NCI-H1092 (cell line): ENCODE results near the gene ST3GAL4.

Experiments
- DNase-seq: peaks from one replicate; lab custom pipeline; 2025; lab: John Stamatoyannopoulos, UW

The ST3GAL4 gene

DNA sequence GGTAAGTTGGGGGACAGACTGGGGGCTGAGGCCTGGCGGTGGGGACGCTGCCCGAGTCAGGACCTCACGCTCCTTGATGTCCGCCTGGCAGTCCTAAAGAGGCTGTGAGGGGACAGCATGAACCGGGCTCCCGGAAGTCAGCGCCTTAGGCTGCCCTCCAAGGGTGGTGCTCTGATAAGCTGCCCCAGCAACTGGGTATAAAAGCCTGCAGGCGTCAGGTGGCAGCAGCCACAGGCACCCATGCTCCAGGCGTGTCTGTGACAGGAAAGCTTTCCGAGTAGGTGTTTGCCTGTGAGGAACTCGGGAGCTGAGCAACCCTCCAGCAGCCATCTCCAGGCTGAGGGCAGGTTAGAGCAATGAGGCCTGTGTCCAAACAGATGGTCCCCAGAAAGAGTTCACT, 53.0 kb downstream of the ST3GAL4 start:
- DNase-seq = no peak

DNA sequence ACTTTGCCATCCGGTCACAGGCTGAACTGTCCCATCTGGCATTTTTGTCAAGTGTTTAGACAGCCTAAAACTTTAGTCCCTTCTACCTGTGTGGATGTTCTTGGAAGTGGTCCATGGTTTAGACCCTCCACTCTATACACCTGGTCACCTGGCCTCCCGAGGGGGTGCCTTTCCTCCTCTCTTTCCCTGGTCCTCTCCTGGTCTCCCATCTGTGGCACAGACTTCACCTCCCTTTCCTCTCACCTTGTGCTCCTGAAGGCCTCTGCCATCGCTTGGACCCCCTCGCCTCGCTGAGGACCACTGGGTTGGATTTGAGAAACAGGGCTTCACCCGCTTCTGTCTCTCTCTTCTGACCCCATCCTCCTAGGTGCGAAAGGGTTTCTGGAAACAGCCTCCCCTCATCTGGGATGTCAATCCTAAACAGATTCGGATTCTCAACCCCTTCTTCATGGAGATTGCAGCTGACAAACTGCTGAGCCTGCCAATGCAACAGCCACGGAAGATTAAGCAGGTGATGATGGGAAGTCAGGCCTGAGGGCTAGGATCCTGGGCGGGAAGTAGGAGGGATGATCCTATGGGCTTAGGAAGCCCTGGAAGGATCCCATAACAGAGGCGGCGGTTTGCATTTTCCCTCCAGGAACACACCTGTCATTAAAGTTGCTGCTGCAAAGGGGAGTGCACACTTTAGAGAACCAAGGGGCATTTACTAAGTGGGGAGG, 53.6 kb downstream of the ST3GAL4 start:
- no peak for DNase-seq

DNA sequence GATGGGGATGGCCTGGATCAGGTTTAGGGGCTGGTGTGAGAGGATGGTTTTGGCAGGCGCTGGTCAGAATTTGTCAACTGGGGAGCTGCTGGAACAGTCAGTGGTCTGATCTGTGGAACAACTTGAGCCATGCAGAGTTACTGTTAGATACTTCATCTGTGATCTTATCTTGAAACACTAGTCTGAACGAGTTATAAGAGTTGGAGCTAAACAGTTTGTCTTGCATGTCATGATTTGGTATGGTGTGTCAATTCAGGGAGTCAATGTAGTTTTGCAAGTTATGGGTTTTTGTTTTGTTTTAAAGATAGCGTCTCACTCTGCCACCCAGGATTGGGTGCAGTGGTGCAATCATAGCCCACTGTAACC, 54.1 kb downstream of the ST3GAL4 start:
- no peak for DNase-seq

DNA sequence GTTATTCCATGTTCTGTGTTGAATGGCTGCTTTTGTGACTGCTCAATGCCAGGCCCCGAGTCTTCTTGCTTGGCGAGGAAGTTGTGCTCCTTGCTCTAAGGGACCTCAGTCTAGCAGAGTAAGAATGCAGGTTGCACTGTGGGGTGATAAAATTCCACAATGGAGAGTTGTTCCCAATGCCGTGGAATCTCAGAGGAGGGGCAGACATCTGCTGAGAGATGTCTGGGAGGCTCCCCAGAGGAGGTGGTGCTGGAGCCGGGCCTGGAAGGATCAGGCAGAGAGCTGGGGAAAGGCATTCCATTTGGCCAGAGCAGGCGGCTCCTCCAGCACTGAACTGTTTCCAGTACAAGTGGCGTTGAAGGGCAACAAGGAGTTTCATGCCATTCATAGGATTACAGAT, 55.2 kb downstream of the ST3GAL4 start:
- no peak for DNase-seq

DNA sequence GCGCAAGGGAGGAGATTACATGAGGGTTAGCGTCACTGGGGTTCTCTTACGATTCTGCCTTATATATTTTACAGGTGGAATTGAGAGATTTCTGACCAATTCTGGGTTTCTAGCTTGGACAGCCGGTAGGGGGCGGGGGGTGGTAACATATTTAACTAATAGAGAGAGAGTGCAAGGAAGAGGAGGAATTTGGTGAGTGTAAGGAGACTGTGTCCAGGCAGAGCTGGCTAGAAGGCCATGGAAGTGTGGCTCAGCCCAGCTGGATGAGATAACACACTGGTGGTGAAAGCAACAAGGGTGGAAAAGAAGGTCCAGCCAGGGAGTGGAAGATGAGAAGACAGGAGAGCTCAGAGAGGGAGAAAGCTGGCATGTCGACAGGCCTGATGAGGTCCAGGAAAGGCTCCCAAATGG, 56.5 kb downstream of the ST3GAL4 start:
- no peak for DNase-seq

DNA sequence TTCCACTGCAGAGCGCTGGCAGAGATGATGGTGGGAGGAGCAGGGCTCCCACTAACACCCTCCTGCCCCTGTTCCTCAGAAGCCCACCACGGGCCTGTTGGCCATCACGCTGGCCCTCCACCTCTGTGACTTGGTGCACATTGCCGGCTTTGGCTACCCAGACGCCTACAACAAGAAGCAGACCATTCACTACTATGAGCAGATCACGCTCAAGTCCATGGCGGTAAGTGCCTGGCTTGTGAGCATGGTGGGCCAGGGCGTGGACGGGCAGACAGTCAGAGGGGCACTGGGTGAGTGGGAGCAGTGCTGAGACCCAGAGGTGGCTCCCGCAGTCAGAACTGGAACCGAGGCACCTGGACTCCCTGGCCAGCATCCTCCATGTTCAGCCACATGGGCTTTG, 57.9 kb downstream of the ST3GAL4 start:
- DNase-seq = no peak

DNA sequence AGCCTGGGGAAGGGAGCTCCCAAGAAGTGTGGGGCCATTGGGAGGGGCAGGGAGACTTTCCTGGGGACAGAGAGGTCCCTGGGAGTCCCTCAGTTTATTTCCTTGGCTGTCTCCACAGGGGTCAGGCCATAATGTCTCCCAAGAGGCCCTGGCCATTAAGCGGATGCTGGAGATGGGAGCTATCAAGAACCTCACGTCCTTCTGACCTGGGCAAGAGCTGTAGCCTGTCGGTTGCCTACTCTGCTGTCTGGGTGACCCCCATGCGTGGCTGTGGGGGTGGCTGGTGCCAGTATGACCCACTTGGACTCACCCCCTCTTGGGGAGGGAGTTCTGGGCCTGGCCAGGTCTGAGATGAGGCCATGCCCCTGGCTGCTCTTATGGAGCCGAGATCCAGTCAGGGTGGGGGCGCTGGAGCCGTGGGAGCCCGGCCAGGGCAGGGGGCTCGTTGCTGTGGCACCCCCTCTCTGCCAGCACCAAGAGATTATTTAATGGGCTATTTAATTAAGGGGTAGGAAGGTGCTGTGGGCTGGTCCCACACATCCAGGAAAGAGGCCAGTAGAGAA, 58.4 kb downstream of the ST3GAL4 start:
- DNase-seq = no peak

DNA sequence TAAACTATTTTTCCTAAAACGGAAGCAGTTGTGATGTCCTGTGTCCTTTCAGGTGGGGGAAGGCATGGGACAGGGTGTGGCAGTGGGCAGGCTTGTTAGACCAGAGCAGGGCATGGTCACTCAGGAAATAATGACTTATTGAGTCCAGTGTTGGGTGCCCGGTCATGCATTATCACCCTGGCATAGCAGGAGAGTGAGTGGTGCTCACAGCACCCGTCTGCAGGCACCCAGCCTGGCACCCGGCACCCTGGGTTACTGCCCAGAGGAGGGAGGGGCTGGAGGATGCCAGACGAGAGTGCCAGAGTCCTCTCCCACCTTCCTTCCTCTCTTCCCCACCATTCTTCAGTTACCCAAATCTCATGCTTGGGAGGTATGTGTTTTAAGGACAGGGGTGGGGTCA, 59.1 kb downstream of the ST3GAL4 start:
- no peak for DNase-seq

DNA sequence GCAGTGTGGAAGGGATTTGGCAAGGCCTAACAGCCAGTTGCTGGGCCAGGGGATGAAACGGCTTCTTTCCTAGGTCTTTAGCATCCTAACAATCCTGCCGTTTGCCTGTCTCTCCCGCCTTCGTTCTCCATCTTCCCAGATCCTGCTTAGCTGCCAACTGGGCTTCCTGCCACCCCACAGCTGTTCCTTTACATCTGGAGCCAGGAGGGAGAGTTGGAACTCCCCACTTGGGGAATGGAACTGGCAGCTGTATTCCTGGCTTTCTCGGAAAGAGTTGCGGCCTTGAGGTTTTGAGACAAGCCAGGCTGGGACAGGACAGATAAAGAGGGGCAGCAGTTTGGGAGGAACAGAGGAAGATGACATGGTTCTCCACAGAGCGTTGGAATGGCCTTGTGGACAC, 59.6 kb downstream of the ST3GAL4 start:
- no peak for DNase-seq

DNA sequence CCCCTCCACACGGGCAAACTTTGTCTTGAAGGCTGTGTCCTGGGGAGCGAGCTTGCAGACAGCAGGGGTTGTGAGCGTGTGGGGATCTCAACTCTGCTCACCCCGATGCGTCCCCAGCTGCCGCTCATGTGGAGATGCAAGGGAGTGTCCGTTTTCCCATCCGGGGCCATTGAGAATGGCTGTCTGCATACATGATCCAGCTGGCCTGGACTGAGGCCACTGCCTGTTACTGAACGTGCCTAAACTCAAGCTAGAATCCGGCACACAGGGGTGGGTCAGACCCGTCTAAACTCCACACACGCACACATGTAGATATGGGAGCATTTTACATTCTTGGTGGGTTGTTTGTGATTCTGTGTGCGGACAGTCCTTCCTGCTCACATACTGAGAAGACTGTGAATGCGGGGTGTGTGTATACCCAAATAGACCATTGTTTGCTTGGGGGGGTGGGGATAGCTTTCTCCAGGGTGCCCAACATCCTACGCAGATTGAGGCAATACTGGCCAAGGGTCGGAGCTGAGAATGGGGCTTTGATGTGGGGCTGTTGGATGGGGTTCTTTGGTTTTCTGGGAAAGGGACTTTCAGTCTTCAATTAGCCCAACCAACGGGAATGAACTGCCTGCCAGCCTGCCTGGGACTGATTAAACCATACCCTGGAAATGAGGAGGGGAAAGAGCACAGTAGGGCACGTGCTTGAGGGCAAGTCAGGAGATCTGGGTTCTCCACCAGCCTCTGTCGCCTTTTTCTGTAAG, 60.4 kb downstream of the ST3GAL4 start:
- DNase-seq = no peak

DNA sequence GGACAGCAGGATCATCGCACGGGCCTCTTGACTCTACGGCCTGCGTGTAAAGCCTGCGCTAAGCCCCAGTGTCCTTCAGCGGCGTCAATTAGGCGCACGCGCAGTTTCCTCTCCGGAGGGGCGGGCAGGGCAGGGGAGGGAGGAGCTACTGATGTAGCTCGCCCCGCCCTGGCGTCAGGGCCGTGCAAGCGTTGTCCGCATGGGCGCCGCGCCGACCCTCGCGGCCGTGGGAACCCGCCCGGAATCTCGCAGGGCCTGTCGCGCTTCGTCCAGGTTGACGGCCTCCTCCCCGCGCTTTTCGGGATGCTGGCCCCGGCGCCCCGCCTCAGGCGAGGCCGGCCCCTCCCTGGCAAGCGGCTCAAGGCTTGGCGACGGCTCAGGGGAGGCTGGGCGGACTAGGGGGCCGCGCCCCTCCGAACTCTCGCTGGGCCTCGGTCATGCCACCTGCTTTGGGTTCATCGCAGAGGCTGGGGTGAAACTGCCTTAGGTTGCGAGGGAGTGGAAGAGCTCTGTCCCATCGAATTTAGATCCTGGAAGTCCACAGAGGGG, 61.1 kb downstream of the ST3GAL4 start:
- DNase-seq = peak; percentile 24

DNA sequence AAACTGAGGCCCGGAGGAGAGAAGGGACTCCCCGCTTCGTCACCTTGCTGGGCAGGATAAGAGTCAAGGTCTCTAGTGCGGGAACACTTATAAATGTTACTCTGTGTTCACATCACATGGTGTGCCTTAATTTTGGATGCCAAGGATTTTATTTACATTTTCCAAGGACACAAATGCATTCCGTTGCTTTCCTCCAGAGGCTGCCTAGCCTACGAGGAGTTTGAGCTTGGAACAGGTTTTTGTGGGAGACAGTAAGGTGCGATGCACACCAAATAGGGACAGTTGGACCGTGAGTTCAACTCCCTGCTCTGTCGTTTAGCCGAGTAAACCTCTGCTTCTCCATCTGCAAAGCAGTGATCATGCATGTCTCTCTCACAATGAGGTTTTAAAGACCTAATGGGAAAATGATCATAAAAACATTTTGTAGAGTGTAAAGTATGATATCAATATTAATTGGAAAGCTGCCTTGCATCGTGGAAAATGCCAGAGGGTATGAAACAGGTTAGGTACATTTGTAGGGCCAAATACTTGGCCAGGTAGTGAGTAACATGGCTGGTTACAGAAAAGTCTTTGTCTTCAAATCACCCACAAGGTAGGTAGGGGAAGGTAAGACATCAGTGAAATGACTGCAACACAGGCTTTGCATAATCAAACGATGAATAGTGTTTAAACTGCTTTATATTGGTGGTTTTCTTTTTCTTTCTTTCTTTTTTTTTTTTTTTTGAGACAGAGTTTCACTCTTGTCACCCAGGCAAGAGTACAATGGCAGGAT, 61.8 kb downstream of the ST3GAL4 start:
- DNase-seq = no peak

DNA sequence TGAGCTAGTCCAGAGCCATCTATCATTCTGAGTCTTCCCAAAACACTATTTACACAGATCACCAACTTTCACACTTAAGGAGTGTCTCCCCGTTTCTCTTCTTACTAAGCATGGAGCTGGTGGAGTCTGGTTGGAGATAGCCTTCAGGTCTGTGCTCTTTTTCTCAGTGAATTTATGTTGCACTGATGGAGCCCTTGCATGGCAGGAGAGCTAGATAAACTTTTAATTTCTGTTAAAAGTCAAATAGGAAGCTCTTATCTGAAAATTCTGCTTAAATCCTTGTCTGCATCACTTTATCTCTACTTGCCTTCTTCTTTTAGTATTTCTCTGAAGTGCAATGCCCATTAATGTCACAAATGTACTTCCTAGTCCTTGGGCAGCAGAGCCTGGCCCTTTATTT, 63.4 kb downstream of the ST3GAL4 start:
- DNase-seq = no peak

DNA sequence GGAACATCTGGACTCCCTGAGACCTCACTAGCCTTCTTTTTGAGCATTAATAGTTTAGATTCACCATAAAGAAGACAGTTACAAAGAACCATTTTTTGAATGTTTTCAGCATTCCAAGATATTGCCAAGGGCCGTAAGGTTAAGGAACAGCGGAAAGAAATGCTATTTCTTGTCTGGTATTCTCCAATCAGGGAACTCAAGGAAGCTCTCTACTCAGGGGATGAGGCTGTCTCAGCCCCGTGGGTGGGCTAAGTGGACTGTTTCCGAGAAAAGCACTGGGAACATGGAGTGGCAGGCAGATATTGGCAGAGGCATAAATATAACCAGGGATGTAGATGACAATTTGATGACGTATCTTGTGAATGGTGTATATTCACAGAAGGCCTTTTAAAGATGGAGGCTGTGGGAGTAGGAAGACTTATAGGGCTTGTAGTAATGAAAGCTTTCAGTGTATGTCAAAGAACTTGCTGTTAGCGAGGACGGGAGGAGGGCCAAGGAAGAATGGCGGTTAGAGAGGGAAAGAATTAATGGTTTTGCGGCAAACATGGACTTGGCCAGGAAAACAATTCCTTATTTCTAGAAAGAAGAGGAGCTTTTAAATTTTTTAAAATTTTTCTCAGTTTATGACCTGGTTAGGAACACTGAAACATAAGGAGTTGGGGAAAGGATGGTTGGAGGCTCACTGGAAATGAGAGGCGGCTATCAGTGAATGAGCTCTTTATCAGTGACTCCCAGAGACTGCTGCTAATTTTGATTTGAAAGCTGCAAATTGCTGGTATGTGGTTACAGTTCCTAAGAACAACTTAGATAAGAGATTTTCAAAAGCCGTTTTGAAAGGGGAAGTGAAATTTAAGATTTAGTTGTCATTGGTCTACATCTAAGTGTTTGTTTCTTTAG, 64.6 kb downstream of the ST3GAL4 start:
- DNase-seq = no peak

DNA sequence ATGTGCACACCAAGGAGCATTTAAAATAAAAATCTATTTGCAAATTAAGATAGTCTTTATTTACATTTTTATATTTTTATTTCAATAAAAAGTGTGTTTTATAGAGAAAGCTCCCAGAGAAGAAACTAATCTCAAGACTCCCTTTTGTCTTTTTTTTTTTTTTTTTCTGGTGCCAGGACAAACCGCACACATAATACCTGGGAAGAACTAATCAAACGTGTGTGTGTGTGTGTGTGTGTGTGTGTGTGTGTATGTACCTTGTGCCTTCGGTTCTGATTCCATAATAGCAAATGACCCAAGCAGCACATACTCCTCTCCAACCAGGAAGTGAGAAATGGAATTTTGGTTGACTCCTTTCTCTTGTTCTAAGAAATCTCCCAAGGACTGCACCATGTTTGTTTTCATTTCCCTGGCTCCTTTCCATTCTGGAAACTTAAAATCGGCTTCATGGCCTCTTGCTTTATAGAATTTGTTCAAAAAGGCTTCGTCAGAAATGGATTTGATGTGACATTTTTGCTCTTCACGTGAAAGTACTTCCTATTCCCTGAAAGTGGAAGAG, 65.3 kb downstream of the ST3GAL4 start:
- no peak for DNase-seq

DNA sequence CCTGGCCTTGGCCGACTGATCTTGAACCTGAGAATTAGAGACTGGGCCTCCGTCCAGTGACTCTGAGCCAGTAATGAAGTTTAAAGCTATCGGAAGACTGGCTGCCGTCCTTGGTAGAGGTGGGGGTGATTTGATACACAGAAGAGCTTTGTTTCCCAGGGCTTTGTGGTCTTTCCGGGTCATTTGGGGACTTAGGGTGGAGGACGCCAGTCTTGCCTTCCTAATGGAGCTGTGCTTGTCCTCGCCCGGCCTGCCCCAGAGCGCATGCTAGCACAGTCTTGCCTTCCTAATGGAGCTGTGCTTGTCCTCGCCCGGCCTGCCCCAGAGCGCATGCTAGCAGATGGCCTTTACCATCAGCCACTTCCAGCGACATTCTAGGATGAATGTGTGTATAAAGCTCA, 65.8 kb downstream of the ST3GAL4 start:
- no peak for DNase-seq

DNA sequence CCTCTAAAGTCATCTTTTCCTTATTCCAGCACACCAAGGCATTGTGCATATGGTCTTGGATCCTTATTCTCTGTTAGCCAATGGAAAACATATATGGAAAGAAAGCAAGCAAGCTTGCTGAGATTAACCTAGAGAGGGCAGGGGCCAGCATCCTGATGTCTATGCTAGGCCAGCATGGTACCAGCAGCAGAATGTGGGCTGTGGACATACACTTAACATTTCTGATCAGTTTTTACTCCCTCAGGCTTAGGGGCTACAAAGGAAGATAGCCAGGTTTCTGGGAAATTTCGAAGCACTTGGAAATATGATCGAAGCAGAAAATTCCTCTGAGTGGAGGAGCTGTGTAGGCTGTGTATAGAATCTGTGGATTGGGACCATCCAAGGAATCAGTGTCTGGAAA, 67.0 kb downstream of the ST3GAL4 start:
- no peak for DNase-seq

DNA sequence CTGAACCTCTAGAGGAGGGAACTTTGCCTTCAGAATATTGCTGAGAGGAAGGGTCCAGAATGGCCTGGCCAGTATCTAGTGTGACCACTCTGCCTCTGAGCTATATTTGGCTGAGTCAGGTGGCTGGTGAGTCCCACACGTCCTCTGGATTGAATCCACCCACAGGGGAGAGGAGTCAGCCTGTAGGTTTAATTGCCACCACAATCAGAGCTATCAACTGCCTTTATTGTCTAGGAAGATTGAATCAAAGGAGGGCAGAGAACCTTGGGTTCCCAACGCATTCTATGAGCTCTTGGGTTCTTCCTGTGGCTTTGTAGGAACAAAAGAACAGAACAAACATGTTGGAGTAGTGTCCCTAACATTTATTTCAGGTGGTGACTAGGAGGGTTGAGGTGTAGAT, 67.7 kb downstream of the ST3GAL4 start:
- DNase-seq = no peak

DNA sequence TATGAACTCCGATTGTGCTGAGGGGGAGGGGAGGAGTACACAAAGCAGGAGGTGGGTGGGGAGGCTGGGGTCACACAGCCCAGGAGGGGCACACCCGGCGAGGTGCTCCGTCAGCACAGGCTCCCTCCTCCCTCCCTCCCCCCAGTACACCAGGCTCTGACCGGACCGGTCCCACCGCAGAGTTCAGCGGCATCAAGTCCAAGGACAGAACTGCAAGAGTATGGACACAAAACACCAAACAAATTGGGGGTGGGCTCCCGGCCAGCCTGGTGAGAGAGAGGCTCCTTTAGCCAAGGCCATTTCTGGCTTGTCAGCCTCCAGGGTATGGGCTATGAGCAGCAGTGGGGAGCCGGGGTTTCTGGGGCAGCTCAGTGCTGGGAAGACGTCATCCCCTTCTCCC, 68.3 kb downstream of the ST3GAL4 start:
- DNase-seq = no peak

DNA sequence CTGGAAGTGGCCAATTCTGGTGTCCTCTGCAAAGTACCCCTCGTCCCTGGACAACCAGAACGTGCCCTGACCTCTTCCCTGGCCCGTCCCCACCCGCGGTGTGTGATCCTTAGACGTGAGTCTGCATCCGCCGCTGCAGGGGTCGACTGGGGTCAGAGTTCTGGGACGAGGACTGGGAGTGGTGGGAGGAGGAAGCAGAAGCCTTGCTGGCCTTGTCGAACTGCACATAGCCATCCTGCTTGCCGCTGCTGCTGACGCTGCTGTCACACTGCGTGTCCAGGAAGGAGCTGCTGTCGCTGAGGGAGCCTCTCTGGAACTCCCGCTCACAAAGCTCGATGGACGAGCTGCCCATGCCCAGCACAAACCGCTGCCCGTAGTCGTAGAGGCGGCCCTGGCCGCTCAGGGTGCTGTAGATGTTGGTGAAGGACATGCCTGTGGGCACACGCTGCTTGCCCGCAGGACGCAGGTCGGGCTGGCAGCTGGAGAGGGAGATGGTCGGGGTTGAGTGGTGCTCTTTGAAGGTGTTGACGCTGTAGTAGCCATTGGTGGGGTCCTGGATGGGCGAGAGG, 69.1 kb downstream of the ST3GAL4 start:
- no peak for DNase-seq

DNA sequence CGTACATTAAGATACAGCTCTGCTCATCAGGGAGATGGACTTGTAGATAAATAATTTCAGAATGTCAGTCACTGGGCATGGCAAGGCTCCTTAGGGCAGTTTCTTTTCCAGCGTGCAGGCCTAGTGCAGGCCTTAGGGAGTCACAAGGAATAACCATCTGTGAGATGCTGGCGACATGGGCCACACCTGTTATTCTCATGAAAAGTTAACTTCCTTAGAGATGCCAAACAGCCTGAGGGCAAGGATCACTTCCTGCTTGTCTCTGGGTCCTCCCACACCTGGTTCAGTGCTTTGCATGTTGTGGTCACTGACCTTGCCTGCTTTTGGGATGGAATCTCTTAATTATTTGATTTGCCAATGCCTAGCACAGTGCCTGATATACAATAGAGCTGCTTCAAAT, 70.6 kb downstream of the ST3GAL4 start:
- DNase-seq = no peak
